IMR-90 (cell line): ENCODE data around the gene GALR2.

Experiments
- BHLHE40 ChIP-seq: fragments of 150-350 bp; IDR thresholded peaks from 2 replicates; pipeline ENCODE4 v1.6.1; 2016; ENCODE audit warnings: mild to moderate bottlenecking, low read depth, low read length
- CEBPB ChIP-seq: IDR thresholded peaks from 2 replicates; pipeline ENCODE4 v1.6.1; 2012; ENCODE audit warnings: low read depth, low read length, improper control_type of control experiment
- MXI1 ChIP-seq: IDR thresholded peaks from 2 replicates; pipeline ENCODE4 v1.6.1; 2012; ENCODE audit warnings: low read depth, mild to moderate bottlenecking, low read length, moderate library complexity, borderline replicate concordance
- NFE2L2 ChIP-seq: fragments of 150-350 bp; IDR thresholded peaks from 2 replicates; pipeline ENCODE4 v1.6.1; 2016; ENCODE audit warnings: low read depth, mild to moderate bottlenecking, low read length
- TF ChIP-seq, protein P1 (sequence below): conservative IDR thresholded peaks from 2 replicates; pipeline ENCODE4 v1.5.1; 2012; ENCODE audit warnings: mild to moderate bottlenecking, low read depth, low read length, improper control_type of control experiment
- TF ChIP-seq, protein P2 (sequence below): fragments of 150-350 bp; IDR thresholded peaks from 2 replicates; pipeline ENCODE4 v1.6.1; 2017; ENCODE audit warnings: mild to moderate bottlenecking, antibody characterized with exemption, low read length, low read depth

DNA sequence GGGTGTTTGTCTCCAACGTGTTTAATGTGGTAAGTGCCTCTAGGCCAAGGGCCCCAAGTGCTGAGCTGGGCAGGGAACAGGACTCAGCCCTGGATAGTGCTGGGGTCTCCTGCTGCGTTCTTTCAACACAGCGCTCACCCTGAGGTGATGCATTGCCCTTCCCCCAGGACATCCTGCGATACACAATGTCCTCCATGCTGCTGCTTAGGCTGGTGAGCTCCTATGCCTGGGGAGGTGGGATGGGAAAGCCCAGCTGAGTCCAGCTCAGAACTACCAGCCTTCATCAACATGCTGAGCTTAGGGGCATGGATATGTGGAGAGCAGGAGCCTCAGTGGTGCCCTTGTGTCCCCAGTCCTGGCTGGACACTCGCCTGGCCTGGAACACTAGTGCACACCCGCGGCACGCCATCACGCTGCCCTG is 5.0 kb downstream of the GALR2 start:
- TF ChIP-seq NFE2L2 (no peak), BHLHE40 (no peak), MXI1 (no peak), CEBPB (no peak)
- TF ChIP-seq, protein P1, sequence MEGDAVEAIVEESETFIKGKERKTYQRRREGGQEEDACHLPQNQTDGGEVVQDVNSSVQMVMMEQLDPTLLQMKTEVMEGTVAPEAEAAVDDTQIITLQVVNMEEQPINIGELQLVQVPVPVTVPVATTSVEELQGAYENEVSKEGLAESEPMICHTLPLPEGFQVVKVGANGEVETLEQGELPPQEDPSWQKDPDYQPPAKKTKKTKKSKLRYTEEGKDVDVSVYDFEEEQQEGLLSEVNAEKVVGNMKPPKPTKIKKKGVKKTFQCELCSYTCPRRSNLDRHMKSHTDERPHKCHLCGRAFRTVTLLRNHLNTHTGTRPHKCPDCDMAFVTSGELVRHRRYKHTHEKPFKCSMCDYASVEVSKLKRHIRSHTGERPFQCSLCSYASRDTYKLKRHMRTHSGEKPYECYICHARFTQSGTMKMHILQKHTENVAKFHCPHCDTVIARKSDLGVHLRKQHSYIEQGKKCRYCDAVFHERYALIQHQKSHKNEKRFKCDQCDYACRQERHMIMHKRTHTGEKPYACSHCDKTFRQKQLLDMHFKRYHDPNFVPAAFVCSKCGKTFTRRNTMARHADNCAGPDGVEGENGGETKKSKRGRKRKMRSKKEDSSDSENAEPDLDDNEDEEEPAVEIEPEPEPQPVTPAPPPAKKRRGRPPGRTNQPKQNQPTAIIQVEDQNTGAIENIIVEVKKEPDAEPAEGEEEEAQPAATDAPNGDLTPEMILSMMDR: no peak
- TF ChIP-seq, protein P2, sequence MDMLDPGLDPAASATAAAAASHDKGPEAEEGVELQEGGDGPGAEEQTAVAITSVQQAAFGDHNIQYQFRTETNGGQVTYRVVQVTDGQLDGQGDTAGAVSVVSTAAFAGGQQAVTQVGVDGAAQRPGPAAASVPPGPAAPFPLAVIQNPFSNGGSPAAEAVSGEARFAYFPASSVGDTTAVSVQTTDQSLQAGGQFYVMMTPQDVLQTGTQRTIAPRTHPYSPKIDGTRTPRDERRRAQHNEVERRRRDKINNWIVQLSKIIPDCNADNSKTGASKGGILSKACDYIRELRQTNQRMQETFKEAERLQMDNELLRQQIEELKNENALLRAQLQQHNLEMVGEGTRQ: no peak
